Spleen (tissue), 11 donors: ENCODE measurements around the gene PROK1. TPM values are rescaled to one million over a fixed set of nuclear protein-coding genes. Genes with fewer than 3 reads are reported as not detected.

Experiments
- DNase-seq: peaks from one replicate; pipeline ENCODE4 v3.0.0-alpha.2; 2020
- H3K27ac ChIP-seq, 8 donors: fragments of 200-600 bp; sonication (generic) in 7 of 8; 1 replicate in 4 of 8; 2 replicates in 4 of 8; pipeline versions ENCODE4 v1.5.0 to v1.8.0; 2016 to 2021; ENCODE audit warnings: inconsistent platforms in 4 of 8, mild to moderate bottlenecking in 4 of 8, moderate library complexity in 1 of 8
- H3K27me3 ChIP-seq, 7 donors: fragments of 200-600 bp; sonication (generic) in 6 of 7; replicated peaks in 1 of 7; 1 replicate in 4 of 7; 2 replicates in 3 of 7; pipeline versions ENCODE4 v1.5.0 to v1.8.0; 2016 to 2021; ENCODE audit warnings: inconsistent platforms in 3 of 7, mild to moderate bottlenecking in 1 of 7
- H3K36me3 ChIP-seq, 6 donors: fragments of 200-600 bp; sonication (generic) in 5 of 6; 1 replicate in 4 of 6; 2 replicates in 2 of 6; pipeline versions ENCODE4 v1.5.0 to v1.8.0; 2016 to 2021; ENCODE audit warnings: inconsistent platforms in 2 of 6
- H3K4me1 ChIP-seq, 6 donors: fragments of 200-600 bp; sonication (generic) in 5 of 6; 1 replicate in 3 of 6; 2 replicates in 3 of 6; pipeline versions ENCODE4 v1.5.0 to v1.8.0; 2016 to 2021; ENCODE audit warnings: inconsistent platforms in 3 of 6
- H3K4me3 ChIP-seq, 8 donors: fragments of 200-600 bp; sonication (generic) in 7 of 8; 1 replicate in 4 of 8; 2 replicates in 4 of 8; pipeline versions ENCODE4 v1.5.0 to v1.8.0; 2016 to 2021; ENCODE audit warnings: inconsistent platforms in 4 of 8, mild to moderate bottlenecking in 4 of 8, moderate library complexity in 2 of 8
- H3K9me3 ChIP-seq, 8 donors: fragments of 200-600 bp; sonication (generic) in 7 of 8; 1 replicate in 4 of 8; 2 replicates in 4 of 8; pipeline versions ENCODE4 v1.5.0 to v1.8.0; 2016 to 2021; ENCODE audit warnings: inconsistent platforms in 4 of 8
- POLR2A ChIP-seq, 3 donors: fragments of 450-650 bp; IDR thresholded peaks; one replicate each; pipeline ENCODE4 v1.5.1; 2017; ENCODE audit warnings: antibody characterized with exemption in 3 of 3, mild to moderate bottlenecking in 1 of 3
- POLR2AphosphoS5 ChIP-seq, 3 donors: sonication (generic); formaldehyde crosslinking; IDR thresholded peaks; one replicate each; pipeline ENCODE4 v1.5.1; 2017; ENCODE audit warnings: antibody characterized with exemption in 3 of 3
- WGBS, 5 donors: extraction: QIAGEN DNeasy Blood & Tissue Kit in 3 of 5; methylation state at CpG; one replicate each; pipeline versions ENCODE4 v1.1.5 to v1.1.7; 2013 to 2018; 5-methylcytosine and 5-hydroxymethylcytosine counted together
- intact Hi-C: fragments of 100-400 bp; cut with DNase I; formaldehyde crosslinking; loops from one replicate; pipeline ENCODE4 v1.15.0; 2023; ENCODE audit warnings: low total_unique reads
- polyA plus RNA-seq, 3 donors: library from polyadenylated mRNA; stranded (reverse); fragments of 200-250 nt; gene quantifications; one replicate each; pipeline ENCODE4 v1.2.1, GENCODE V29; 2013
- total RNA-seq, 7 donors: library from RNA; depleted of rRNA in 3 of 7; stranded (reverse); fragments of >200 nt in 3 of 7; fragmentation: NEBNext Ultra II Directional in 4 of 7; extraction: Animal tissue kit (Norgen Biotek cat#: 25700) in 4 of 7; gene quantifications; one replicate each; pipeline versions ENCODE4 v1.1.0 to v1.2.1, GENCODE V29; 2016 to 2021
- TF ChIP-seq, protein P1 (sequence below), 11 experiments: fragments of 200-600 bp in 7 of 11; fragments of 450-650 bp in 4 of 11; sonication (generic) in 4 of 11; IDR thresholded peaks in 8 of 11; conservative IDR thresholded peaks in 3 of 11; 1 replicate in 7 of 11; 2 replicates in 4 of 11; pipeline versions ENCODE4 v1.4.0 to v1.8.0; 2016 to 2021; ENCODE audit warnings: antibody characterized with exemption in 11 of 11, inconsistent platforms in 4 of 11, mild to moderate bottlenecking in 1 of 11
- donor health status: healthy with polysubstance abuse.
- donor health status: DM: no; HTN: no; CAD: no; lungs with moderate emphysema.
- donor health status: DM: no; HTN: no; CAD: no.
- donor health status: Bipolar disorder and iron deficiency.
- donor health status: healthy.
- donor health status: DM: no; HTN: no; CAD: no.
- donor health status: DM: yes; HTN: yes; CAD: no.

Gene PROK1
- total and polyA plus RNA-seq, 10 donors, result 0.07 to 2.5 (median 0.51) TPM; not detected in 3

DNA sequence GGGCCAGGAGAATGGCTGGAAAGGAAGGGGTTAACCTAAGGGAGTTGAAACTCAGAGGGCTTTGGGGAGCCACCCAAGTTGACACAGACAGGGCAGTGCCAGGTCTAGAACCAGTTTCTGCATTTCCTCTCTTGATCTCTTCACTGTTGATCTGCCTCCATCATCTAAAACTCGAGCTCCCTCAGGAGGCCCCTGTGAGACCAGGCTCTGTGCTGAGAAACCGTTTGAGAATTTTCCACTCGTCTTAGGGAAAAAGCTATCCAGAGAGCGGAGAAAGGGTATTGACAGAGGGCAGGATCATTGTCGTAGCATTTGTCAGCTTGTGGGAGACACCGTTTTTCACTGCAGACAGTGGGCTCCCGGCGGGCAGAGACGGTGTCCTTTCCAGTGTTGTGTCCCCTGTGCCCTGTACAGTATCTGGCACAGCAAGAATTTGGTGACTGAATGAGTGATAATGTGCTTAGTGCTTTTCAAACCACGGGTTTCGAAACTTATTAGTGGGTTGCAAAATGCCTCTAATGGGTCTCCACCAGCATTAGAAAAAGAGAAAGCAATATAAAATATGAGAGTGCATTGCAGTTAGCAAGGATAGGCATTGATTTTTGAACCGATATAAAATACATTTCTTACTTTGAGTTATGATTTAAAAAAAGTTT is 31.1 kb downstream of the PROK1 start:
- H3K9me3 ChIP-seq, result no peaks in the 10 kb centered on the region
- no peak overlapping the region for H3K4me3 ChIP-seq
- 55 to 61% (median 58%) methylated on average over 12 of the region's 12 CpGs for WGBS, 5 donors
- H3K27ac ChIP-seq, result peak overlapping the region in 1 of 8 donors; percentile 4
- no peak for DNase-seq
- TF ChIP-seq POLR2AphosphoS5 (IDR thresholded peaks at IDR 0.05) (no peak), POLR2A (IDR thresholded peaks at IDR 0.05) (no peak)
- TF ChIP-seq, protein P1, sequence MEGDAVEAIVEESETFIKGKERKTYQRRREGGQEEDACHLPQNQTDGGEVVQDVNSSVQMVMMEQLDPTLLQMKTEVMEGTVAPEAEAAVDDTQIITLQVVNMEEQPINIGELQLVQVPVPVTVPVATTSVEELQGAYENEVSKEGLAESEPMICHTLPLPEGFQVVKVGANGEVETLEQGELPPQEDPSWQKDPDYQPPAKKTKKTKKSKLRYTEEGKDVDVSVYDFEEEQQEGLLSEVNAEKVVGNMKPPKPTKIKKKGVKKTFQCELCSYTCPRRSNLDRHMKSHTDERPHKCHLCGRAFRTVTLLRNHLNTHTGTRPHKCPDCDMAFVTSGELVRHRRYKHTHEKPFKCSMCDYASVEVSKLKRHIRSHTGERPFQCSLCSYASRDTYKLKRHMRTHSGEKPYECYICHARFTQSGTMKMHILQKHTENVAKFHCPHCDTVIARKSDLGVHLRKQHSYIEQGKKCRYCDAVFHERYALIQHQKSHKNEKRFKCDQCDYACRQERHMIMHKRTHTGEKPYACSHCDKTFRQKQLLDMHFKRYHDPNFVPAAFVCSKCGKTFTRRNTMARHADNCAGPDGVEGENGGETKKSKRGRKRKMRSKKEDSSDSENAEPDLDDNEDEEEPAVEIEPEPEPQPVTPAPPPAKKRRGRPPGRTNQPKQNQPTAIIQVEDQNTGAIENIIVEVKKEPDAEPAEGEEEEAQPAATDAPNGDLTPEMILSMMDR (IDR thresholded peaks at IDR 0.05 in 8 of 11, conservative IDR thresholded peaks at IDR 0.05 in 3 of 11), result no peak
- peaks cover 0 to 28% (median 0%) of the 10 kb centered on the region in 7 donors for H3K27me3 ChIP-seq
- H3K36me3 ChIP-seq, result no peaks in the 10 kb centered on the region
- peaks cover 0 to 18% (median 3%) of the 10 kb centered on the region in 6 donors for H3K4me1 ChIP-seq
- intact Hi-C loops, result no loop called here

DNA sequence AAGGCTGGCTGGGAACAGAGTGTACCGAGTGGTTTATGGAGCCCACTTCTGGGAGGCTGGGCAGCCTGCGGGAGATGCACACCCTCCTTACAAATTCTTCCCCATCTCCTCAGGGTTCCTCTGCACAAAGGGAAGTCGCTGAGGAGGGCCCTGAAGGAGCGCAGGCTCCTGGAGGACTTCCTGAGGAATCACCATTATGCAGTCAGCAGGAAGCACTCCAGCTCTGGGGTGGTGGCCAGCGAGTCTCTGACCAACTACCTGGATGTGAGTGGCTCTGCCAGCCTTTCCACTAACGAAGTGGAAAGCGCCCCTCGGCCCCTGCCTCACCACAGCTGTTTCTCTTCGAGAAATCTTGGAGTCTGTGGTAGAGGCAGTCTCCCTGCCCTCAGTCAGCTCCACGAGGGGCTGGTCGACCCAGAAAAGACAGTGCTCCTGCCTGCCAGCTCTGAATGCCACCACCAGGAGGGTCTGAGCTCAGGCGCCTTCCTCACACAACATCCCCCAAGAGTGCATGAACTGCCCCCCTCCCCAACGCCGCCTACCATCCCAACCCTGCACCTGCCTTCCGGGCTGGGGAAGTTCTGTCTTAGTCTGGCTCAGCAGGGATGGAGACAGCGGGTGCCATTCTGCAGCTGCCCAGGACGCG is 31.8 kb downstream of the PROK1 start:
- intact Hi-C loops, result no loop called here
- no peaks in the 10 kb centered on the region for H3K9me3 ChIP-seq

DNA sequence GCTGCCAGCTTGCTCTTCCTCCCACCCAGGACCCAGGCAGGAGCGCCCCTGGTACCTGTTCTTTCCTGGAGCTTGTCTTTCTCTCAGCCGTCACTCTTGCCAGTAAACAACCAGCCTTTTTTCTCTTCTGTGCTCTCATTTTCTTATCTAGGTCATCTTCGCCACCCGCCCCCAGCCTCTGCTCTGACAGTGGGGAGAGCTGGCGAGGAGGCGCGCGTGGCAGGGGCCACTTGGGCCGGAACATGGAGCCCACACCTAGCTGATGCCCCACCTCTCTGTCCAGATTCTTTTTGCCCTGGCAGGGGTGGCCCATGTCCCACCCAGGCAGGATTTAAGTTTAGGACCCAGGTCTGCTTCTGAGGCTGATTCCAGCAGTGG is 32.3 kb downstream of the PROK1 start:
- no peak overlapping the region for H3K4me3 ChIP-seq
- no peaks in the 10 kb centered on the region for H3K9me3 ChIP-seq
- WGBS, 5 donors, result 75 to 87% (median 83%) methylated on average over 9 of the region's 9 CpGs
- no peaks in the 10 kb centered on the region for H3K36me3 ChIP-seq
- intact Hi-C loops, result no loop called here
- H3K27me3 ChIP-seq, result peaks cover 0 to 28% (median 0%) of the 10 kb centered on the region in 7 donors
- no peak for DNase-seq
- H3K4me1 ChIP-seq, result peaks cover 0 to 18% (median 3%) of the 10 kb centered on the region in 6 donors
- TF ChIP-seq POLR2AphosphoS5 (IDR thresholded peaks at IDR 0.05) (no peak), POLR2A (IDR thresholded peaks at IDR 0.05) (no peak)
- TF ChIP-seq, protein P1 (IDR thresholded peaks at IDR 0.05 in 8 of 11, conservative IDR thresholded peaks at IDR 0.05 in 3 of 11), result no peak
- H3K27ac ChIP-seq, result no peak overlapping the region

More for the DNA sequence above, 31.8 kb downstream of the PROK1 start:
- Histone ChIP-seq H3K4me3 (no peak overlapping the region), H3K36me3 (no peaks in the 10 kb centered on the region), H3K4me1 (peaks cover 0 to 18% (median 3%) of the 10 kb centered on the region in 6 donors), H3K27ac (no peak overlapping the region), H3K27me3 (peaks cover 0 to 28% (median 0%) of the 10 kb centered on the region in 7 donors)
- WGBS, 5 donors, result 31 to 50% (median 42%) methylated on average over 11 to 18 of the region's 18 CpGs
- TF ChIP-seq POLR2AphosphoS5 (IDR thresholded peaks at IDR 0.05) (no peak), POLR2A (IDR thresholded peaks at IDR 0.05) (no peak)
- TF ChIP-seq, protein P1 (IDR thresholded peaks at IDR 0.05 in 8 of 11, conservative IDR thresholded peaks at IDR 0.05 in 3 of 11), result no peak
- DNase-seq, result no peak

DNA sequence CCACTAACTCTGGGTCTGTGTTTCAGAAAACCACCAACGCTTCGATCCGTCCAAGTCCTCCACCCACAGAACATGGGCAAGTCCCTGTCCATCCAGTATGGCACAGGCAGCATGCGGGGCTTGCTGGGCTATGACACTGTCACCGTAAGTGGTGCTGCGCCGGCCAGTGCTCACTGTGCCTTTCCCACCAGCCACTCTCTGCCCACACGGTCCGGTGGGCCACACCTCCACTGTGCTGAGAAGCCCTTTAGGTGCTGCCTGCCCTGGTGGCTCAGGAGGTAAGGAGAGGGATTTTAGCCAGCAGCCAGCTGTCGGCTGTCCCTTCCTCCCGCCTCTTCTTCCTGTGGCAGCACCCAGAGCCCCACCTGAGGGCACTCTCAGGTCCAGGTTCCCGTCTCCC is 33.9 kb downstream of the PROK1 start:
- TF ChIP-seq POLR2AphosphoS5 (IDR thresholded peaks at IDR 0.05) (no peak), POLR2A (IDR thresholded peaks at IDR 0.05) (no peak)
- TF ChIP-seq, protein P1 (IDR thresholded peaks at IDR 0.05 in 8 of 11, conservative IDR thresholded peaks at IDR 0.05 in 3 of 11), result no peak
- Histone ChIP-seq H3K4me3 (no peak overlapping the region), H3K36me3 (no peaks in the 10 kb centered on the region), H3K27ac (no peak overlapping the region), H3K27me3 (peaks cover 0 to 28% (median 0%) of the 10 kb centered on the region in 7 donors), H3K4me1 (peaks cover 0 to 18% (median 3%) of the 10 kb centered on the region in 6 donors), H3K9me3 (no peaks in the 10 kb centered on the region)
- DNase-seq, result no peak
- 86 to 95% (median 88%) methylated on average over 5 to 12 of the region's 12 CpGs for WGBS, 5 donors
- intact Hi-C loops, result no loop called here
